ENCODE results near the gene GCK.
"Not testable (repeated sequence)": the region's sequence is repeated elsewhere in the genome, so short reads cannot be mapped to it uniquely, and the experiment has no call there.

GCK gene

DNA sequence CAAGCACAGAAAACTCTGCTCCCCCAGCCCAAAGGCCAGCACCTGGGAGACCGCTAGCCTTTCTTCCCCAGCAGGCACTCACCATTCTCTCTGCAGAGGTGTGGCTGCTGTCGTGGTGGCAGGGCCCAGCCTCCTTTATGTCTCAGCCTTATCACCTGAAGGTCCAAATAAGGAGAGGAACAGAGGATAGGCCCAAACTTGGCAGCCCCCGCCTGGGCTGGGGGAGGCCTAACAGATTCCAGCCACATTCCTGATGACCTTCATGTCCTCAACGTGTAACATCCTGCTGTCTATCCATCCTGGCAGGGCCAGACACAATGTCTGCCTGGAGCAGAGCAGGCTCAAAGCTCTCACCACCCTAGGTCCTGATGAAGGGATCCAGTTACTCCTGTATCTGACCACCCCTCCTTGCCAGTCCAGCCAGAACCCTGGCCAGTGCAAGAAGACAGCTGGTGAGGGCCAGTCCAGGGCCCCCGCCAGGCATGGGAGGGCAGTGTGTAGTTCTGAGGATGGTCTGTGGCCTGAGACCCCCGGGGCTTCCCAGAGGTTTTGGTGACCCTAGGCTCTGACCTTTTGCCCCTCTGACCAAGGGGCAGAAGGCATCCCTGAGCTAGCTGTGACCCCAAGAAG is 47.9 kb downstream of the GCK start, which contains the start of gene MYL7:
Gene MYL7 (minus strand): TSS at position 112 of the 630 bp plus-strand sequence. CDS start 27 bp downstream, at position 85.
- no peak for DNase-seq (ENCODE audit: low read depth in 2 of 2)

DNA sequence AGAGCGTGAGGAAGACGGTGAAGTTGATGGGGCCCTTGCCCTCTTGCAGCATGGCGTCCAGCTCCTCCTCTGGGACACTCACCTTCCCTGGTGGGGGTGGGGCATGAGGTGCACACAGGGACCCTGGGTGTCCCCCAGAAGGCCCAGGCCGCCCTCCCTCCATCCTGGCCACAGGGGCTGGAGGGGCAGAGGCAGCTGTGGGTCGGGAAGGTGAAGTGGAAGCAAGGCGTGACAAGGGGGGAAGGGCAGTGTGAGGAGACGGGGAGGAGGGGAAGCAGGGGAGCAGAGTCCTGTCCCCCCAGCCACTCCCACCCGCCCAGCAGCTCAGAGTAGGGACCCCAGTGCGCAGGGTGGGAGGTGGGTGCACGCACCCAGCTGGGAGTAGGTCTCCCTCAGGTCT is 48.9 kb downstream of the GCK start:
- DNase-seq (ENCODE audit: low read depth in 2 of 2): no peak

DNA sequence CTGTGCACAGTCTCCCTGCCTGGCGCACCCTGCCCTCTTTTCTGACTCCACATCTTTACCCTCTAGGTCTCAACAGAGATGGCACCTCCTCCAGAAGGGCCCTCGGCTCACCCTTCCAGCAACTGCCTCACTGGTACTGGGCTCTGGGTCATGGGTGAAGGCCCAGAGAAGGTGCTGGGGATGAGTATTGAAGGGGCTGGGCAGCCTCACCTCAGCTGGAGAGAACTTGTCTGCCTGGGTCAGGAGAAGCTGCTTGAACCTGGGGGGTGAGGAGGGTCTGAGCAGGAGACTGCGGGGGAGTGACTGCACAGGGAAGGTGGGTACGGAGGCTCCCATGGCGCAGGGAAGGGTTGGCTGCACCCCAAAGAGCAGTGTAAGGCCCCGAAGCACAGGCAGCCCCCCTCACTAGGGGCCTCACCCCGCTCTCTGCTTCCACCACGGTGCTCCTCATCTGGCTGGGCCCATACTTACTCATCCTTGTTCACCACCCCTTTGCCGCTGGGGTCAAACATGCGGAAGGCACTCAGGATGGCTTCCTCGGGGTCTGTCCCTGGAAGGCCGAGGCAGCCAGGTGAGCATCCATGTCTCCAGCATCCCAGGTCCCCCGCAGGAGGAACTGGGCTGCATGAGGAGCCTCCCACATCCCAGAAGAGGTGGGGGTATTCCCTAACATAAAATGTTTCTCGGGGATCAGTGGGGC is 49.8 kb downstream of the GCK start:
- DNase-seq (ENCODE audit: low read depth in 2 of 2): no peak

DNA sequence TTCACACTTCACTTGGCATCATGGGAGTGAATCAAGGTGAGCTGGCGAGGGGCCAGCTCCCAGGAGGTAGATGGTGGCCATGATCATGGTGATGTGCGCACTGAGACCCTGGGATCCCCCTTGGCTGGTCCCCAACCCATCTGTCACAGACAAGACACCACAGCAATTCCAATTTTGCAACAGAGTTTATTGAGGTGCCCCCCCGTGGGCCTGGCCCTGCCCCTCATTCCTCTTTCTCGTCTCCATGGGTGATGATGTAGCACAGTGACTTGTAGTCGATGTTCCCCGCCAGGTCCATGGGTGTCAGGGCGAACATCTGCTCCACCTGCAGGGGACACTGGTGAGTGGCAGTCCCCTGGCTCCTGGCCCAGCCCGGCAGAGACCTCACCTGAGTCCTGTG is 50.5 kb downstream of the GCK start:
- no peak for DNase-seq (ENCODE audit: low read depth in 2 of 2)

DNA sequence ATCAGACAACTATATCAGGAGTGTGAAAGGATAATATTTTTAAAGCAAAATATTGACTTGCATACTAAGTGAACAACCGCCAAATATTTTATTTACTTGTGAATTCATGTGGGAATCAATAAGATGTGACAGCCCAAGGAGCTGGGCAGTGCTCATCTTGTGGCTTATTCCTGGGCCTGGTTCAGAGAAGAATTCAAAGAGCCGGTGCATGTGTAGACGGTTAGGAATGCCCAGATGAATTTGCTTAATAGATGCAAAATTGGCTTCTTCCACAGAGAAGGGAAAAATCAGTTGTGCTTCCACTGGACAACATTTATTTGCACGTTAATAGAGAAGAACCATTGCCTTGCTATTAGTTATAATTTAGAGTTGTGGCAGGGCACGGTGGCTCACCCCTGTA is 52.5 kb downstream of the GCK start:
- DNase-seq (ENCODE audit: low read depth in 2 of 2): no peak

DNA sequence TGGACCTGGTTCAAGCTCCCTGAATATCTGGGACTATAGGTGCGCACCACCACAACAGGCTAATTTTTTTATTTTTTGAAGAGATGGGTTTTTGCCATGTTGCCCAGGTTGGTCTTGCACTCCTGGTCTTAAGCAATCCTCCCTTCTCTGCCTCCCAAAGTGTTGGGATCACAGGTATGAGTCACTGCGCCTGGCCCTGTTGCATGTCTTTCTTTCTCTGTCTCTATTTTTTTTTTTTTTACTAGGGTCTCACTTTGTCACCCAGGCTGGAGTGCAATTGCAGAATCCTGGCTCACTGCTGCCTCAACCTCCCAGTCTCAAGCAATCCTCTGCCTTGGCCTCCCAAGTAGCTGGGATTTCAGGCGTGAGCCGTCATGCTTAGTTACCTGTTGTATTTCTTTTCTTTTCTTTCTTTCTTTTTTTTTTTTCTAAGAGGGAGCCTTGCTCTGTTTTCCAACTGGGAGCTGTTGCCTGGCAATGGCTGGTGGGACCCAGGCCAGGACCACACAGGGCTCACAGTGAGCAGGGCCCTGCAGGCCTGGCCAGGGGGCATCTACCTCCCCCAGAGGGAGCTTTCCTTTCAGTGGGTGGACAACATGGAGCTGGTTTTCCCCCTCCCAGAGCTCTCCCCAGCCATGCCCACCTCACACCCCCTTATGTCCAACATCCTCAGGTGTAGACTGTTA is 54.2 kb downstream of the GCK start:
- DNase-seq (ENCODE audit: low read depth in 2 of 2): no peak

DNA sequence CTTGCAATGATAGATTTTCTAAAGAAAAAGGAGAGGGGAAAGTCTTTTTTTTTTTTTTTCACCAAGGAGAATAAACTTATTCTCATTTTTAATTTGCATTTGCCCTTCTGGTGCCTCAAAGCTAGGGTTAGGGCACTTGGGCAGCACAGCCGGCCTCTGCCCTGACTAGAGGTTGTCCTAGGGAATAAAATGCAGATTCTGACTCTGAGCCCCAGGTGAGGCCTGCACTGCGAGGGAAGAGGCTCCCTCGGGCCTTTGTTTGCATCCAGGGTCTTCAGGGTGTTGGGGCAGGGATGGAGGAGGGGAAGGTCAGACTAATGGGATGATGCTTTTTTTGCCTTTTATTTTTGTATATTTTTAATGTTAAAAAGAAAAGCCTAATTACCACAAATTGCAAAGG is 55.9 kb downstream of the GCK start:
- no peak for DNase-seq (ENCODE audit: low read depth in 2 of 2)

DNA sequence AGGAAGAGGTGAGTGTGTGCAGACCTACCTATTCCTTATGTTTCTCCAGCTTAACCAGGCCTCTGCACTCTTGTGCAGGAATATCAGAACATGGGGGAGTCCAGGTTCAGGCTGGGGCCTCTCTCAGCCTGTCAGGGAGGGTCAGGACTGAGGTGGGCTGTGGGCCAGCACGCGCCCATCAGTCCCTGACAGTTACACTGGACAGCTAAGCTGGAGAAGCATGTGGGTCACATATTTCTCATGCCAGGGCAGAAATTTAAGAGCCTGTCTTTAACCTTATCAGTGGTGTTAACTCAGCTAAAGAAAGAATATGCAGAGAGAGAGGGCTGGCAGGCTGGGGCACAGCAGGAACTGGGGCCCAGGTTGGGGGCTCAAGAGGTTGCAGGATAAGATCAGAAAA is 57.2 kb downstream of the GCK start:
- DNase-seq (ENCODE audit: low read depth in 2 of 2): no peak

DNA sequence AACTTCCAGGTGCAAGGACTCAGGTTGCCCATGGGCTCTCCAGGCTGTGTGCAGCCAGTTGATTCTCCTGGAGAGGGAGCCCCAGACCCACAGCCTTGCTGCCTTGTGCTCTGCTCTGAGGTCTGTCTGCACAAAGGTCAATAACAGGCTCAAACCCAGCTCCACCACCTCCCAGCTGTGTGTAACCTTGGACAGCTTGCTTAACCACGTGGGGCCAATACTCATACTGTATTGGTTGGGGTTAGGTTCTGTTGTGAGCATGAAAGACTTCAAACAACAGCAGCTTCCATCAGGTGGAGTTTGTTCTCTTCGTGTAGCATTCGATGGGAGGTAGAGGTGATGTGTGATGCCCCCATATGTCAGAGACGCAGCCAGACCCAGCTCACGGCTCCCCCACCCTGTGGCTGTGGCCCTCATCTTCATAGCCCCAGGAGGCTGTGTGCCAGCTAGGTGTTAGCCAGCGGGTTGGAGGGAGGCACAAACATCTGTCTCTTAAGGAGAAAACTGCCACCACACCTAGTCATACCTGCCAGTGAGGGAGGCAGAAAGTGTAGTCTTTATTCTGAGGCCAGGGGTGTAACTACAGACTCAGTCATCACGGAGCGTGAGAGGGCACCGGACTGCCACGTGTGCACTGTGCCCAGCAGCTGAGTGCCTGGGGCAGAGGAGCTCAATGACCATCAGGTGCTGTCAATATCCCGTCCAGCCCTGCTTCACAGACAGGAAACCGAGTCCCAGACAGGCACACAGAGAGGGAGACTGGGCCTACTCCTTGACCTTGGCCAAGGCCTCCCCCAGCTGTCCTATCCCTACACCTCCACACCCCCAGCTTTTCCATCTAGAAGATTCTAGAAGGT is 57.8 kb downstream of the GCK start:
- DNase-seq (ENCODE audit: low read depth in 2 of 2): no peak

DNA sequence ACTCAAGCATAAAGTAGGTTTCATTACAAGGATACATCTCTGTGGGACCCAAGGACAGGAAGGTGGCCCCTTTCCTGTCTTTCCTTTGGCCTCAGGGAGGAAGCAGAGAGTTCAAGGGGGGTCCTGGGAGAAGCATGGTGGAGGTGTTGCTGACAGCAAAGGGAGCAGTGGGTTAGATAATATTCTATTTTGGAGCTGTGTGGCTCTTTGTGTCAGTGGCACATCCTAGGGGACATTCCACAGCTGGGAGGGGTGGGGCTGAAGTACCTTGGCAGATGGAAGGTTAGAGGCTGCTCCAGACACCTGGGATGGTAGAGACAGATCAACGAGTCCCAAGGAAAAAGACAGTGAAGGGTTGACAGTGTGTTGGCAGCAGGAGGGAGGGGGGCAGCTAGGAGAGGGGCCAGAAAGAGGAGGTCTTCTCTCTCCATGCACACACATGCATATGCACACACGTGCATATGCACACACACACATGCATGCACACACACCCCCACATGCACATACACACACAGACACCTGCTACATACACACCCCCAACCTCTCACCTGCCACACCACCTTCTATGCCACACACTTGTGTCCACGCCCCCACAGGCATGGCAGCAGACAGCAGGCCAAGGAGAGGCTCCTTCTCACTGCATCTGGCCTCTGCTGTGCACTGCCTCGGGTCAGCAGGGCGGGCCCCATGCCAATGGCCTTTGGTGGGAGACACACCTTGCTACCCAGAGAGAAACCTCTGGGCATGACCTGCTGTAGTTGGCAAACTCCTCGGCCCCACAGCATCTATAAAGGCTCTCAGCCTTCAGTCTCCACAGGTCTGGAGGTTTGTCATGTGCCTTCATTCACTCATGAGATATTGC is 60.3 kb downstream of the GCK start:
- DNase-seq (ENCODE audit: low read depth in 2 of 2): no peak

DNA sequence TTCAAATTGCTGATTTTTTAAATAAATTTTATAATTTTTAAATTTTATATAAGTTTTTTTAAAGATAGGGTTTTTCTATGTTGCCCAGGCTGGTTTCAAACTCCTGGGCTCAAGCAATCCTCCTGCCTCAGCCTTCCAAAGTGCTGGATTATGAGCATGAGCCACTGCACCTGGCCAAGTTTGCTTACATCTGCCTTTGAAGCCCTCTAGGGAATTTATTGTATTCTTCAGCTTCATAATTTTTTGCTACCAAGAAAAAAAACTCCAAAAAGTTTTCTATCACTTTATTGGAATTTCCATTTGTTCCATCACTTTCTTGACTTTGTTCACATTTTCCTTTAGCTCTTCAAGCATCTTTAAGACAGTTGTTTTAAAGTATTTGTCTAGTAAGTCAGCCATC is 62.1 kb downstream of the GCK start:
- no peak for DNase-seq (ENCODE audit: low read depth in 2 of 2)

DNA sequence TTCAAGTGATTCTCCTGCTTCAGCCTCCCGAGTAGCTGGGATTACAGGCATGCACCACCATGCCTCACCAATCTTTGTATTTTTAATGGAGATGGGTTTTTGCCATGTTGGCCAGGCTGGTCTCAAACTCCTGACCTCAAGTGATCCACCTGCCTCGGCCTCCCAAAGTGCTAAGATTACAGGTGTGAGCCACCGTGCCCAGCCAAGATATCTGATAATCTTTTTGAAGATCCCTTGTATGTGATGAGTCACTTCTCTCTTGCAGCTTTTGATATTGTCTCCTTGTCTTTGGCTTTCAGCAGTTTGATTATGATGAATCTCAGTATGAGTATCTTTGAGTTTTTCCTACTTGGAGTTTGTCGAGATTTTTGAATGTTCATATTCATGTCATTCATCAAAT is 62.7 kb downstream of the GCK start:
- not testable (repeated sequence) for DNase-seq (ENCODE audit: low read depth in 2 of 2)

DNA sequence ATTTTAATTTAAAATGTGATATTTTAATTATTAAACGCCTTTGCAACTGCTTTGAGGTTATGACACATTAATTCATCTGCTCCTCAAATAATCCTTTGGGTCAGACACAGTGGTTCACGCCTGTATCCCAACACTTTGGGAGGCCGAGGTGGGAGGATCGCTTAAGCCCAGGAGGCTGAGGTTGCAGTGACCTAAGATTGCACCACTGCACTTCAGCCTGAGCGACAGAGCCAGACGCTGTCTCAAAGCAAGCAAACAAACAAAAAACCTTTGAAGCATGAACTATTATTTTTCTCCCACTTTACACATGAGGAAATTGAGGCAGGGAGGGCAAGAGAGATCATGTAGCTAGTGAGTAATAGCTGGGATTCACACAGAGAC is 64.4 kb downstream of the GCK start:
- no peak for DNase-seq (ENCODE audit: low read depth in 2 of 2)

DNA sequence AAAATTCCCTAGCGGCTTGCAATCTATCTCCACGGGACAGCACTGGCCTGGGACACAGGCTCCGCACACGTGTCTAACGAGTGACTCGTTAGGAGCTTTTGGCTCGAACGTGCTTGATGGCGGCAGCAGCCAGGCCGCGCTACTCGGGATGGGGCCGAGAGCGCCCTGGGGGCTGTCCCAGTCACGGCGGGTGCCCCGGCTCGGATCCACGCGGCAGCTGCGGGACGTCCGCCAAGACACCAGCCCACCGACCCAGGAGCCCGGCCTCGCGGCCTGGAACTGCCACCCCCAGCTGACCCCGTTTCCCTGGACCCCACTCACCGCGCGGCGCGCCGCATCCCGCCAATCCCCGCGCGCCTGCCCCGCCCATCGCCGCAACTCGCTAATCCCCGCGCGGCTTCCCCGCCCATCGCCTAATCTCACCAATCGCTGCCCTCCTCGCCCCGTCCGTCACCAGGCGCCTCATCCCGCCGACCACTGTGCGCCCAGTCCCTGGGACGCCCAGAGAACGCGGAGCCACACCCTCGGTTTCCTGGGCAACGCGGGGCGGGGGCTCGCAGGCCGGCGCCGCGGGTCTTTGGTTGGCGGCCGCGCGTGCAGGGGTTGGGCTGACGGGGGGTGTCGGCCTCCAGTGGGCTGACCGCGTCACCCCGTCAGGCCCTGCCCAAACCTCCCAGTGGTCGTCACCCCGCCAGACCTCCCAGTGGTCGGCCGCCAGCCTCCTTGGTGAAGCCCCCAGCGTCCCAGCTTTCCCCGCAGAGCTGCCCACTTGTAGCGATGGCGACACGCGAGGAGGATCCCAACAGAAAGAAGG is 65.8 kb downstream of the GCK start, which contains the start of gene POLD2:
Gene POLD2 (minus strand): TSS at position 359 of the 814 bp plus-strand sequence. CDS start 1,495 bp downstream, outside the sequence.
- peak; percentile 92 to 93 for DNase-seq (ENCODE audit: low read depth in 2 of 2)

DNA sequence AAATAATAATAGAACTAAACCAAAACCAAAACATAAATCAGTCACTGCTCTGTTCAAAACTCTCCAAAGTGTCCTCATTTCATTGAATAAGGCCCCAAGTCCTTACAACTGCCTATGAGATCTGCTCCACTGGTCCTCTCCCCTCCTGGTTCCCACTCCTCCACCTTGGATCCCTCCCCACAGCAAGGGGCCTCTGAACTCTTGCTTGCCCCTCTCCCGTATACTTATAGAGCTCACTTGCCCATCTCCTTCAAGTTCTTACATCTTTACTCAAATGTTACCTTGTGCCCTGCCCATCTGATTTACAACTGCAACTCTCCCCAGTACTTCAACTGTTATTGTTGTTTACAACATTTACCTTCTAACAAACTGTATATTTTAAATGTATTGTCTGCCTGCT is 66.7 kb downstream of the GCK start:
- no peak for DNase-seq (ENCODE audit: low read depth in 2 of 2)

DNA sequence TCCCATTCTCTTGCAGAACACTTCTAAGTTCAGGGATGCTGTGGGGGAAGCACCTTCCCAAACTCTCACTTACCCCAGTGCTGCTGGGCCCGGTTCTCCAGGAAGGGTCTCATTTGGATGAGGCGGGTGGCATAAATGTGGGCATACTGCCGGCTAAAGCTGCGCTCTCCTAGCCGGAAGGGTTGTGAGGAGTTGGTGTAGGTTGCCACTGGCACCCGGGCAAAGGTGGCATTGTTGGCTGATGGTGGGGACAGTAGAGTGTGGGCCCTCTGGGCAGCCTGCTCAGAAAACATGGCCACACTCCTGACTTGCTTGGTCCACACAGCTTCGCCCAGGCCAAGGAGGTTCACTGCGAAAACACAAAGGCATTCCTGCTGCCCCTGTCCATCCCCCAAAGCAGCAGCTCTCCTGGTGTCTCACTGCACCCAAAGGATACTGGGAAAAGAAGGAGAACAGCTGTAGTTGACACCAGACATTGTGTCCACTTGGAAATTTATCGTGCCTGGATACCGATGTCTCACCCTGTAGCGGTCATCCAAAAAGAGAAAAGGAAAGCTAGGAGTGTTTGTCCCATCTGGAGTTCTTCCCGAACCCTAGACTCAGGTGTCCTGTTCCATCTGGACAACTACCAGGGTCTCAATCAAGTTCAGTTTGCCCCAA is 67.3 kb downstream of the GCK start:
- DNase-seq (ENCODE audit: low read depth in 2 of 2): no peak

DNA sequence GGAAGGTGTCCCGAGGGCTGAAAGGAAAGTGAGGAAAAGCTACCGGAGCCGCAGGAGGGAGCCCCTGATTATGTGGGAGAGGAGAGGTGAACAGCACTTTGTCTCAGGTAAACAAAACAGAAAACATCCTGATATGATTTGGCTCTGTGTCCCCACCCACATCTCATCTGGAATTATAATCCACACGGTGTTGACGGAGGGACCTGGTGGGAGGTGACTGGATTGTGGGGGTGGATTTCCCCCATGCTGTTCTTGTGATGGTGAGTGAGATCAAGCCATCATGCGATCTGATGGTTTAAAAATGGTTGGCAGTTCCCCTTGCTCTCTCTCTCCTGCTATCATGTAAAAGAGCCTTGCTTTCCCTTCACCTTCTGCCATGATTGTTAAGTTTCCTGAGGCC is 68.8 kb downstream of the GCK start:
- DNase-seq (ENCODE audit: low read depth in 2 of 2): no peak

DNA sequence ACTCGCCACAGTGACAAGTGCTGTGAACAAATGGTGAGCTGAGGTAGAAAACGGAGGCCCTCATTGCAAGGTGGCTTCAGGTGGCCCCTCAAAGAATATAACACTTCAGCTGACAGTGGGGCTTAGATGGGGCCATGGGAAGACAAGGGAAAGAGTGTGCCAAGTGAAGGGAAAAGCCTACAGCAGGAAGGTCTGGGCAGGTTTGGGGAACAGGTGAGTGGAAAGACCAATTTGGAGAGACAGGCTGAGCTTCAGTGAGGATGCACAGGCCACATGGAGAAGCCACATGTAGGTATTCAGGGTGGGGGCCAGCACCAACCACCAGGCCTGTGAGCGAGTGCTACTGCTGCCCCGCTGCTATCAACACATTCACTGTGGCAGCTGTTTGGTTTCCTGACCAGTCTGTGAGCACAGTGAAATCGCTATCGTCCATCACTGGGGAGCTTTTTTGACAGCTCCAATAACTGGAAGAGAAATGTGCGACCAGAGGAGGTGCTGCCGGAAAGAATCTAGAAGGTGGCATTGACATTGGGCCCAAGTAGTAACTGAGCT is 69.3 kb downstream of the GCK start:
- no peak for DNase-seq (ENCODE audit: low read depth in 2 of 2)

DNA sequence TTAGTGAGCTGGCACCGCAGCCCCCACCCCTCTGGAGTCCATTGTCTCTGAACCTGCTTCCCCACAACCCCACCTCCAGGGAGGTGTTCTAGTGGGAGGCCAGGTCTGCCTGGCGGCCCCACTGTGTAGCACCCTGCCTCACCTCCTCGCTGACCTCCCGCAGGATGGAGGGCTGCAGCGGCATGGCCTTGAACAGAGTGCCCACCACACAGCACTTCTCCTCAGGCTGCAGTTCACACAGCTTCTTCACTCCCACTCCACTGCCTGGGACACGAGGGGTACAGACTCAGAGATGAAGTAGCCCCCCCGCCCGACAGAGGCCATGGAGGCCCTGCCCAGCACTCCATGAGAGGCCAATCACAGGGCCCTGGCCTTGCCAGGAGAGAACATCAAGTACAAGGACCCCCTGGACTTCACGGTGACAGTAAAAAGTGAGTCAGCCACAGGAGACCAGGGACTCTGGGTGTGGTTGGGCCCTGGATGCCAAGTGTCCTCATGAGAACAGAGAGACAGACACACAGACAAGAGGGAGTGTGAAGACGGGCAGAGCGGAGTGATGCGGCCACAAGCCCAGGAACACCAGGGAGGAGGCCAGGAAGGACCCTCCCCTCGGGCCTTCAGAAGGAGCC is 71.3 kb downstream of the GCK start:
- no peak for DNase-seq (ENCODE audit: low read depth in 2 of 2)
